ENCODE results near the gene DYNC2H1.

GRCh38 chr11:103529181-103529684 lies 420.0 kb downstream of the DYNC2H1 start:
- TF ChIP-seq POLR2A (IDR thresholded peaks at IDR 0.05), result no peak
- TF ChIP-seq CTCF (IDR thresholded peaks at IDR 0.05), result no peak
